ENCODE results near the gene ZSCAN20.

The ZSCAN20 gene

DNA sequence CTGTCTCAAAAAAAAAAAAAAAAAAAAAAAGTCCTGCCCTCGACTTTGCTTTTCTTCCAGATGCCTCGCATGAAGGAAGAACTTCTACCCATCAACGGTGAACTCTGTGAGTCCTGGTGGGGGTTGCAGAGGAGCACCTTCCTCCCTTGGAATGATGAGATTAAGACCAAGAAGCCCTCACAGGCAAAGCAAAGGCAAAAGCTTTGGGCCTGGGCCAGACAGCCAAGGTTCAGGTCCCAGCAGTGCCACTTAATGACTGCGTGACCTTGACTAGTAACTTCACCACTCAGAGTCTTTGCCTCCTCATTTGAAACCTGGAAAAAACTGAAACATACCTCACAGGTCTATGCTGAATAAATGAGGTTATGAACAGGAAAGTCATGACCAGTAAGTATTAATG, 55.5 kb downstream of the ZSCAN20 start:
- Histone ChIP-seq H3K4me2 (ENCODE audit: low read length) (no peak overlapping the region), H3F3A (ENCODE audit: control insufficient read depth, insufficient read depth) (no peaks in the 10 kb centered on the region), H3K36me3 (ENCODE audit: control insufficient read depth, low read length) (no peaks in the 10 kb centered on the region), H4K20me1 (ENCODE audit: control insufficient read depth, insufficient read depth, low read depth, low read length) (no peaks in the 10 kb centered on the region), H3K27ac (ENCODE audit: low read depth, low read length) (no peak overlapping the region), H3K9me2 (replicated peaks; ENCODE audit: control insufficient read depth, low read length) (no peaks in the 10 kb centered on the region), H3K4me1 (ENCODE audit: control insufficient read depth, low read length) (no peaks in the 10 kb centered on the region), H3K27me3 (ENCODE audit: control insufficient read depth, low read length) (peaks cover 4% of the 10 kb centered on the region; the same call in 1 of the 2 replicates), H3K4me3 (ENCODE audit: low read length) (no peak overlapping the region), H3K9me3 (ENCODE audit: control insufficient read depth, insufficient read depth, low read length) (no peaks in the 10 kb centered on the region), H3K79me2 (ENCODE audit: control insufficient read depth, low read length) (no peaks in the 10 kb centered on the region)
- TF ChIP-seq EZH2phosphoT487 (IDR thresholded peaks at IDR 0.05; ENCODE audit: borderline replicate concordance, low read length) (no peak), CTCF (IDR thresholded peaks at IDR 0.05; ENCODE audit: low read depth, low read length, poor library complexity, severe bottlenecking) (no peak)

- Histone ChIP-seq H3K36me3 (ENCODE audit: control insufficient read depth, low read length) (no peaks in the 10 kb centered on the region), H3K9me2 (replicated peaks; ENCODE audit: control insufficient read depth, low read length) (no peaks in the 10 kb centered on the region), H3K79me2 (ENCODE audit: control insufficient read depth, low read length) (no peaks in the 10 kb centered on the region), H3K4me1 (ENCODE audit: control insufficient read depth, low read length) (no peaks in the 10 kb centered on the region), H3K9me3 (ENCODE audit: control insufficient read depth, insufficient read depth, low read length) (no peaks in the 10 kb centered on the region), H4K20me1 (ENCODE audit: control insufficient read depth, insufficient read depth, low read depth, low read length) (no peaks in the 10 kb centered on the region), H3K27me3 (ENCODE audit: control insufficient read depth, low read length) (no peaks in the 10 kb centered on the region; the same call in 1 of the 2 replicates), H3K4me3 (ENCODE audit: low read length) (no peak overlapping the region), H3F3A (ENCODE audit: control insufficient read depth, insufficient read depth) (no peaks in the 10 kb centered on the region), H3K27ac (ENCODE audit: low read depth, low read length) (no peak overlapping the region), H3K4me2 (ENCODE audit: low read length) (no peak overlapping the region)
- TF ChIP-seq EZH2phosphoT487 (IDR thresholded peaks at IDR 0.05; ENCODE audit: borderline replicate concordance, low read length), result no peak
- TF ChIP-seq CTCF (IDR thresholded peaks at IDR 0.05; ENCODE audit: low read depth, low read length, poor library complexity, severe bottlenecking), result no peak
These were observed 57.5 kb downstream of the ZSCAN20 start for GRCh38 chr1:33529957-33530356.

DNA sequence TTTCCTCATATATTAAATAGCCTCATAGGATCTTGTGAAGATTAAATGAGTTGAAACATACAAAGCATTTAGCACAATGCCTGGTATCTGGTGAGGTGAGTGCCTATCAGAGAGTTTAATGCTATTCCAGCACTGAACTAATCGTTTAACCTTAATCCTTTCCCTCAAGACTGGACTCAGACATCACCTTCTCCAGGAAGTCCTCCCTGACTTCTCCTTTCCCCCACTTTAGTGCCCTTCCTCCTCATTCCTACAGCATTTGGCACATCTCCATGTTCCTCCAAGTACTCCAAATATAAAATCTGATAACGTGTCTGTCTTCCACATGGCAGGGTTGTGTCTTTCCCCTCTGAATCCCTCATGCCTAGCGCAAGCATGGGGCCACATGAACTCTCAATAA, 59.8 kb downstream of the ZSCAN20 start:
- Histone ChIP-seq H3K27me3 (ENCODE audit: control insufficient read depth, low read length) (no peaks in the 10 kb centered on the region; the same call in 1 of the 2 replicates), H3K4me1 (ENCODE audit: control insufficient read depth, low read length) (no peaks in the 10 kb centered on the region), H3K4me2 (ENCODE audit: low read length) (no peak overlapping the region), H3K27ac (ENCODE audit: low read depth, low read length) (no peak overlapping the region), H3F3A (ENCODE audit: control insufficient read depth, insufficient read depth) (no peaks in the 10 kb centered on the region), H3K4me3 (ENCODE audit: low read length) (no peak overlapping the region), H4K20me1 (ENCODE audit: control insufficient read depth, insufficient read depth, low read depth, low read length) (no peaks in the 10 kb centered on the region), H3K9me2 (replicated peaks; ENCODE audit: control insufficient read depth, low read length) (no peaks in the 10 kb centered on the region), H3K36me3 (ENCODE audit: control insufficient read depth, low read length) (no peaks in the 10 kb centered on the region), H3K9me3 (ENCODE audit: control insufficient read depth, insufficient read depth, low read length) (no peaks in the 10 kb centered on the region), H3K79me2 (ENCODE audit: control insufficient read depth, low read length) (no peaks in the 10 kb centered on the region)
- TF ChIP-seq CTCF (IDR thresholded peaks at IDR 0.05; ENCODE audit: low read depth, low read length, poor library complexity, severe bottlenecking) (no peak), EZH2phosphoT487 (IDR thresholded peaks at IDR 0.05; ENCODE audit: borderline replicate concordance, low read length) (no peak)
